Occipital lobe (tissue), 2 donors: ENCODE measurements around the gene IP6K1. TPM values are rescaled to one million over a fixed set of nuclear protein-coding genes. Genes with fewer than 3 reads are reported as not detected.
A peak's percentile ranks its signal among the peaks of the same experiment; 100 is the strongest.
"Not testable (repeated sequence)": the region's sequence is repeated elsewhere in the genome, so short reads cannot be mapped to it uniquely, and the experiment has no call there.

Experiments used
- DNase-seq: peaks from one replicate; lab custom pipeline; 2025; lab: John Stamatoyannopoulos, UW
- total RNA-seq: library from RNA; depleted of rRNA; stranded (reverse); fragments of >200 nt; gene quantifications from one replicate; pipeline ENCODE4 v1.2.3, GENCODE V29; 2014

Gene IP6K1
- total RNA-seq, 1 donor from 2014 or later = 70.3 TPM

DNA sequence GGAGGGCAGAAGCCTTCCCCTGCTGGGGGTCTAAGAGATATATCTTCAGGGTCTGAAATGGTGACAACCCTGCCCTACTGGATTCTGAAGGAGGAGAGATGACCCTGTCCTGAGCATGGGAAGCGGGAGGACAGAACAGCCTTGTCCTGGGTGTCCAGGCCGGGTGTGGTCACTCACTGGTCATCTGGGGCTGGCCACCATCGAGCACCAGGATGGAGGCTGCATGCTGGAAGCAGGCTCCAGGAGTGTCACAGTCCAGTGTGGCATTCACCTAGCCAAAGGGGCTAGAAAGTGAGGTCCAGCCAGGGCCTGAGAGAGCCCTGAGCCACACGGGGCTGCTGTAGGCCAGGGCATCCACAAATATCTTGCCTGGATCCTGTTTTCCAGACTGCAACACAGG is 8.1 kb upstream of the IP6K1 start:
- DNase-seq = no peak

DNA sequence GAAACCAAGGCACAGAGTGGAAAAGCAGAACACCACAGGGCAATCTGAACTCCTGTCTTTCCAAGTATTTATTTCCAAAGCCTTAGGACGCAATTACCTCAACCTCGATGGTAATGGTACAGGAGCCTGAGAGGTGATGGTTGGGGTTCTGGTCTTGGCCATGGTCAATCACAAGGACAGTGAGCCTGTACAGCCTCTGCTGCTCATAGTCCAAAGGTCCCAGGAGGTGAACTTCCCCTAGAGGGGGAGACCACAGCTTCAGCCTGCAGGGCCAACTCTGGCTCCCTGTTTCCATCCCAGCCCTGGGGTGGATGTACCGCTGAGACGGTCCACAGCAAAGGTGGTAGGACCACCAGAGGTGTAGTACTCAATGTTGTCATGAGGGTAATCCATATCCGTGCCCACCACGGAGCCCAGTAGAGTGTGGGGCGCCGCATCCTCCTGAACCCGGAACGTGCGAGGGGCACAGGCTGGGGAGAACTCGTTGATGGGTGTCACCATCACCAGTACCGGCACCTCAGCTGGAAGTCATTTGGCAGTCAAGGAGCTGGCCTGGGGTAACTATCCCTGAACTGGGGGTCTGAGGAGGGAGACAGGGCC is 7.2 kb upstream of the IP6K1 start:
- no peak for DNase-seq

DNA sequence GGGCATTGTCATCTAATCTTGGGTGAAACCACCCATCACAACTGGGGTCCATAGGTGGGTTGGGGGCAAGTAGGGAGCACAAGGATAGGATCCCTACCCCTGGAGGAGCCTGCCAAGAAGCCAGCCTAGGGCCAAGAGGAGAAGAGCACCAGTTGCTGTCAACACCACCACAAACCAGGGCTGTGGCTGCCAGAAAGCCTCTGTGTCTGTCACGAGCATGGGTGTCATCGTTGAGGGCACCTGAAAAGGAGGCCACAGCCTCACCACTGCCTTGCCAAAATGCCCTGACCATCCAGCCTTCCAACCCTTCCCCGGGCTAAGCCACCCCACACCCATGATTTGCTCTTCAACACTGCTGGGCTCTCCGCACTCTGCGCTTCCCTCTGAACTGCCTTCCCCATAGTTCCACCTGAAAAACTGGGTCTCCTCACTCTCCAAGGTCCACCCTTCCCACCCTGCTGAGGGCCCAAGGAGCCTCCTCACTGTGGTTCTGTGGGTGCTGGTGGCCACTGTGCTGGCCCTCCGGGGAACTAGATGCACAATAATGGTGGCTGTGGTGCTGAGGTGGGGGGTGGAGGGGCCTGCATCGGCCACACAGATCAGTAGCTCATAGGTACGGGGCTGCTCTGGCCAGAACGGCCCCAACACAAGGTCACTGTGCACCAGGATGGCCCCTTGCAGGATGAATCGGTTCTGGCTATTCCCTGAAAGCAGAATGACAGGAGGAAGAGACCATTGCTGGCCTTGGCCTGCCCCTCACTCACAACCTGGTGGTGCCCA is 6.2 kb upstream of the IP6K1 start:
- no peak for DNase-seq

DNA sequence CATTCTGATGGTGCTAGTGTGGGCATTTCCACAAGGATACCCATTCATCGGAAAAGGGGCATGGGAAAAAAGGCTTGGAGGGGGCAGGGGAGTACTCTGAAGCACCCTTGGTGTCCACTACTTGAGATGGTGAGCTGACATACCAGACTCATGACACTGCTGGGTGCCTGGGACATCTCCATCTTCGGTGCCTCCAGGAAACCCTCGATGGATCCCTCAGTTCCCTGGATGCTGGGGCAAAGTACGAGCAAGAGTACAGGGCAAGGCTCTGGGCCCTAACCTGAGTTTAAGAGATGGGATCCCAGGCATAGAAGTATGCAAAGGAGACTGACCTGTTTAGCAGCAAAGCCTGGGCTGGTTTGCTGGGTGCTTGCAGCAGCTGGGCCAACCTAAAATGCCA is 5.2 kb upstream of the IP6K1 start:
- no peak for DNase-seq

DNA sequence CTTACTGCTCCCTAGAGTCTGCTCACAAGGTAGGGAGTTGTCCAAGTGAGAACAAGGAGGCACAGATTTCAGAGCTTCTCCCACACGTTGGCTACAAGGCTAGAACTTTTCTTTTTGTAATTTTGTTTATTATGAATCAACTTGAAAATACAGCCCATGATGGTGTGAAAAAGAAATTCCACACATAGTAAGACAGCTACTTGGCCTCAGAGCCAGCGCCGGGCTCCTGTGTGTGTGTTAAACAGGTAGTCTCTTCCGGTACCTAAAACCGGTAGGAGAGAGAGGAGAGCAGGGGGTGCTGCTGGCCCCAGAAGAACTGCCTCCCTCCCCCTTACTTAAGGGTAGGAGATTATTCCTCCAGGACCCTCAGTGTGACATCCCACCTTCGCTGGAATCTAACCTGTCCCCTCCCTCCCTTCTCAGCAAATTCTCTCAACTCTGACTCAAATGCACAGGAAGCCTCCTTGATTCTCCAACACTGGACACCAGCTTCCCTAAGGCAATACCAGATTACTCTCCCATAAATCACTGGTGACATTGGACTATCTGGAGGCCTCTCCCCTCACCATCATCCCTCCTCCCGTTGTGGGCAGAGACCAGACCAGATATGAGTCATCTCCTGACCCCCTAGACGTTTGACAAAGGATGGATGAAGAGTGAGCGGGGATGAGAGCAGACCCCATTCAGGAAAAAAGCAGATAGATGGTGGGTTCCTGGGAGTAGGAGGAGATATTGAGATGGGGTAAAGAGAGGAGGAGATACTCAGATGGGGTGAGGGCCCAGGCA is 4.5 kb upstream of the IP6K1 start:
- DNase-seq = no peak

DNA sequence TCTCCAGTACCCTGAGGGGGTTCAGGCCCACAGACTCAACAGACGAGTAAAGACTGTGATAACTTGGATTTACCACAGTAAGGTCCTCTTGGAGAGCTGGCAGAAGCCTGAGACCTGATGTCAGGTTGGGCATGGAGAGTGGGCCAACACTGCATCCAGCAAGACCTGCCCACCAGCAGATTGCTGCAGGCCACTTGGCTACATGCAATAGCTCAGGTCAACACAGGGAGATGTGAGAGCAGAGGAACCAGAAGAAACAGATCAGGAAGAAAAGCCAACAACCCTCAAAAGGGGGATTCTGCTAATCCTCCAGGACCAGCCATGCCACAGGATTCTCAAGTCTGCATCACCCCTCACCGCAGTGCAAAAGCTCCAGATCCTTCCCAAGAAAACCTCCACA is 1.7 kb upstream of the IP6K1 start:
- DNase-seq = no peak

DNA sequence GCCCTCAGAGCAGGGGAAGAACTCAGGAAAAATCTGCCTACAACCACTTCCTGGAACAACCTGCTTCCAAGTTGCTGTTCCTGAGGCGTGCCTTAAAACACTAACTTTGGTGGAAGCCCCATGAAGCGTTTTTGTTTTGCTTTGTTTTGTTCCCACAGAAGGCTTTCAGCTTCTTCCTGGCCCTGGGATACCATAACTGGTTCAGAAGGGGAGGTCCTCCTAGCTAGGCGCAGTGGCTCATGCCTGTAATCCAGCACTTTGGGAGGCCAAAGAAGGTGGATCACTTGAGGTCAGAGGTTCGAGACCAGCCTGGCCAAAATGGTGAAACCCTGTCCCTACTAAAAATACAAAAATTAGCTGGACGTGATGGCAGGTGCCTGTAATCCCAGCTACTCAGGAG is 1.2 kb upstream of the IP6K1 start:
- no peak for DNase-seq

DNA sequence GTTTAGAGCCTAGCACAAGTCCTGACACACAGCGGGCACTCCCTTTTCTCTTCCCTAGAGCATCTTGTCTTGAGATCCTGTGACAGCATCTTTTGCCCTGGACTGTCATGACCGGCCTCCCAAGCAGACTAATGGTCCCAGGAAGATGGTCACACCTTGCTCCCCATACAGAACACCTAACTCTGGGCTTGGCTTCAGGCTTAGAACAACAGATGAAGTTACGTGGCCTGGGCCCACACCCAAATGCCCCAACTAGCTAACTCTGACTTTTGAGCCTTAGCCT is 781 bp upstream of the IP6K1 start:
- no peak for DNase-seq

DNA sequence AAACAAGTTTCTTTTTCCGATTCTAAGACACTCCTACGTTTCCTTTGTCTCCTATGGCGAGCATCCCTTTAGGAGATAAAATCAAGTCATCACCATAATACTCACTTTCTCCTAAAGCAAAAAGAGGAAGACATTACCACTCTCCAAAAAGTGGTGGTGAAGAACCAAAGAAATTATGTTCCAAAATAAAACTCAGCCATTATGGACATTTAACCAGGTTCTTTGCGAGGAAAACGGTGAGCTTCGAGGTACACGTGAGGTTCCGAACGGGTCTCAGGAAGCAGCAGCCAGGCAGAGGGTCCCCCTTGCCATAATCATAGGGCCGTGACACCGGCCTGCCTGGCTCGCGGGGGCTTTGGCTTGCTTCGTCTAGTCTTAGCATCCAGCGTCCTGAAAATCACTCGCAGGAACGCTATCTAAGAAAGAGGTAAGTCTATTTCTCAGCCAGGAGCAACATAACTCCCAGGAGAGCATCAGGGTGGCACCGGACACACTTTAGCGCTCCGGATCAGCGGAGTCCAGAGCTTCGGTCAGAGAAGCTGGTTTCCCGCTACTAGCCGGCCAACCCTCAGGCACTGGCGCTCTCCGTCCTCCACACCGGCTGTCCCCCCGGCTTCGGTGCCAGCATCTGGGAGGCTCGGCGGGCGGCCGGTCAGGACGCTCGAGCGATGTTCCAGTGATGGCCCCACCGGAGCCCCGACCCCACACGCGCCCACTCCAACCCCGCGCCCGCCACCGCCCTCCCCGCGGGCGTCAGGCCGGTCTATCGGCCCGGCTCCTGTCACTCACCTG is 581 bp downstream of the IP6K1 start:
- peak; percentile 70 for DNase-seq

DNA sequence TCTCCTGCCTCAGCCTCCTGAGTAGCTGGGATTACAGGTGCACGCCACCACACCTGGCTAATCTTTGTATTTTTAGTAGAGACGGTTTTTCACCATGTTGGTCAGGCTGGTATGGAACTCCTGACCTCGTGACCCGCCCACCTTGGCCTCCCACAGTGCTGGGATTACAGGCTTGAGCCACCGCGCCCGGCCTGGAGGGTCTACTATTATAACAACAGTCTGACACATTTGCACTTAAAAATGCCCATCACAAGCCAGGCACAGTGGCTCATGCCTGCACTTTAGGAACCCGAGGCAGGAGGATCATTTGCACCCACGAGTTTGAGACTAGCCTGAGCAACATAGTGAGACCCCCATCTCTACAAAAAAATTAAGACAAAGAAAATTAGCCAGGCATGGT is 4.1 kb downstream of the IP6K1 start:
- DNase-seq = not testable (repeated sequence)

DNA sequence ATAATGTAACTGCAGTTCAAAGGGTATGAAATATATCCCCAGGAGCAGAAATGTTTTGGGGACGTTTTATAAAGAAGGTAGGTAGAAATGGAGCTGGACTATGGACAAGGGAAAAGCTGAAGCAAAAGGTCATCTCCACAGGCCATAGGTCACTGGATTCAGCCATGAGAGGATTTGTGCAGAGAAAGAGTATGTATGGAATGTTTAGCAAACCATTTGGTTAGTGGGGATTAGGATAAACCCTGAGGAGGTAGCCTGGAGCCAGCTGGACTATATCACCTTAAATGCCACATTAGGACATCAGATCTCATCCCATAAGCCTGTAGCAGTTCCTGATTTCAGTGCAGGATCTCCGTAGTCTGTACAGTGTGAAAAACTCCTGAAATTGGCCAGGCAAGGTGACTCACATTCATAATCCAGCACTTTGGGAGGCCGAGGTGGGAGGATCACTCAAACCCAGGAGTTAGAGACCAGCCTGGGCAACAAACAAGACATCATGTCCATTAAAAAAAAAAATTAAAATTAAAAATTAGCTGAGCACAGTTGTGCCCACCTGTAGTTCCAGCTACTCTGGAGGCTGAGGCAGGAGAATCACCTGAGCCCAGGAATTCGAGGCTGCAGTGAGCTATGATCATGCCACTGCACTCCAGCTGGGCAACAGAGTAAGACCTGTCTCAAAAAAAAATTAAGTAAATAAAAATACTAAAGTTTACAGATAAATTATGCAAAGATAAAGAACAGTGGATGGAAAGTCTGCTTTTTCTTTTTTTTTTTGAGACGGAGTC is 4.7 kb downstream of the IP6K1 start:
- DNase-seq = no peak

DNA sequence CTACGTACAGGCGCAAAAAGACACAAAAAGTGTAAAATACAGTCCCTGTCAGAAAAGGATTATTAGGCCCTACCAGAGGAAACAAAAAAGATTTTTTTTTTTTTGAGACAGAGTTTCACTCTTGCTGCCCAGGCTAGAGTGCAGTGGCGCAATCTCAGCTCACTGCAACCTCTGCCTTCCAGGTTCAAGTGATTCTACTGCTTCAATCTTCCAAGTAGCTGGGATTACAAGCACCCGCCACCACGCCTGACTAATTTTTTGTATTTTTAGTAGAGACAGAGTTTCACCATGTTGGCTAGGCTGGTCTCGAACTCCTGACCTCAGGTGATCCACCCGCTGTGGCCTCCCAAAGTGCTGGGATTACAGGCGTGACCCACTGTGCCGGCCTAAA is 5.4 kb downstream of the IP6K1 start:
- not testable (repeated sequence) for DNase-seq

DNA sequence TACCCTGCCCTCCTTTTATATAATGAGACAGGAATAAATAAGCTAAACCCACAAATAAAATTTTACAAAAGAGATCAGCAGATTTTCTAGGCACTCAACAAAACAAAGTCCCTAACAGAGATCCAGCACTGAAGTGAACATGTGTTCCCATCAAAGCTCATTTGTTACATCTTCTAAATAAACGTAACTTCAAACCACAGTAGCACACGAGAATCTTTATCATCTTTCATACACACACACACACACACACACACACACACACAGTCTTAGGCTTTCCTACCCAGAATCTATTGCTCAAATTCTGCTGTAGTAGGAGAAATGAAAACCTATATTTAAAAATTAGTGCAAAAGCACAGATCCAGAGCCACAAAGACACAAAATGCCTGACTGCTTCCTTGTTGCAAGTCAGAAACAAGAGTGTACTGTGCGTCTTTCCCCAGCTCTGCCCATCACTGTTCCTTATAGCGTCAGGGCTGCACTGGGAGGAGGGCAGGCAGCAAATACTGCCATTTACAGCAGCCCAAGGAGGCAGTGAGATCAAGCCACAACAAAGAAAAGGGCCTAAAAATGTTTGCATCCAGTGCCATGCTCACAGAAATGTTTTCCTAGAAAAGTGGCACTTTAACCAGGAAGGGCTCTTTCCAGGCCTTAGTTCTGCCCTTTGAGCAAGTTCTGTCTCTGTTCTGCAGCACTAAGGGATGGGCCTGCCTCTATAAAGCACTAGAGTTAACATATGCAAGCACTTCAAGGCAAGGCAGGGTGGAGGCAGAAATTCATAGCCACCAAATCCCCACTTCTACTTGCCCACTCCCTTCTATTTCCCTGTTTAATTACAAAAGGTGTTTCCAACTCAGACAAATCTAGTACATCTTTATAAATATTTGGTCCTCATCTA is 6.0 kb downstream of the IP6K1 start:
- no peak for DNase-seq

DNA sequence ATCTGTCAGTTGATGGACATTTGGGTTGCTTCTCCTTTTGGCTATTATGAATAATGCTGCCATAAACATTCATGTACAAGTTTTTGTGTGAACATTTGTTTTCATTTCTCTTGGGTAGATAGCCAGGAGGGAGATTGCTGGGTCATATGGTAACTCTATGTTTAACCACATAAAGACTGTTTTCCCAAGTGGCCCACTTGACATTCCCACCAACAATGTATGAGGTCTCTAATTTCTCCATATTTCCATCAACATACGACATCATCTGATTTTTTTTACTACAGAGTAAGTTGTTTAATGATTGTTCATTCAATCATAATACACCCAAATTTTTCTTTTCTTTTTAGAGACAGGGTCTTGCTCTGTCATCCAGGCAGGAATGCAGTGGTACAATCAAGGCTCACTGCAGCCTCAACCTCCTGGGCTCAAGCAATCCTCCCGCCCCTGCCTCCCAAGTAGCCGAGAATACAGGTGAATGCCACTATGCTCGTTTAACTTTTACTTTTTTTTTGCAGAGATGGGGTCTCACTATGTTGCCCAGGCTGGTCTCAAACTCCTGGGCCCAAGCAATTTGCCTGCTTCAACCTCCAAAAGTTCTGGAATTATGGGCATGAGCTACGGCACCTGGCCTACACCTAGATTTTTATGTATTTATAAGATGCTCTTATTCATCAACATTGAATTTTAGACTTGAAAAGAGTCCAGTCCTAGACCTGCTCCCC is 6.8 kb downstream of the IP6K1 start:
- DNase-seq = no peak

DNA sequence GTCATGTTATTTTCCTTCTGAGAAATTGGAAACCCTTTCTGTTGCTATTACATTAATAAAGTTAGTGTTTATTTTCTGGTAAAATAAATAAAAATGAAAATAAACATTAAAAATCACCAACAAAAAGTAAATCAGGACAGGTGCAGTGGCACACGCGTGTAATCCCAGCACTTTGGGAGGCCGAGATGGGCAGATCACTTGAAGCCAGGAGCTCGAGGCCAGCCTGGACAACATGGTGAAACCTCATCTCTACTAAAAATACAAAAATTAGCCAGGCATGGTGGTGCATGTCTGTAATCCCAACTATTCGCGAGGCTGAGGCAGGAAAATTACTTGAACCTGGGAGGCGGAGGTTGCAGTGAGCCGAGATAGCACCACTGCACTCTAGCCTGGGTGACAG is 10.2 kb downstream of the IP6K1 start:
- DNase-seq = not testable (repeated sequence)

DNA sequence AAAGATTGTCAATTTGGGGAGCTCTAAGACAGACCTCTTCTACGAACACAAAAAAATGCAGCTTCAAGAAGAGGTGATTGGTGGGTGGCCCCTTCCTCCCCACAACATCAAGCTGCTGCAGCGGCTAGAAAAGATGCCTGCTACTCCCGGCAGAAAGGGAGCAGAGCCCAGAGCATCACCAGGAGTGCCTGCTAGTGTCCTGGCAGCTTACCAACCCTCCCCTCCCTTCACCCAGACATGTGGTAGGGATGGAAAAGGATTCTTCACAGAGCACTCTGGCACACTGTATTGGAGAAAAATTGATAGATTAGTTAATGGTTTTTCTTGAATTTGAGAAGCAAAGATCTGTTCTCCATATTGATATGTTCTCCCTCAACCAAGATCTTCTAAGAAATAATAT is 10.8 kb downstream of the IP6K1 start:
- peak; percentile 50 for DNase-seq

DNA sequence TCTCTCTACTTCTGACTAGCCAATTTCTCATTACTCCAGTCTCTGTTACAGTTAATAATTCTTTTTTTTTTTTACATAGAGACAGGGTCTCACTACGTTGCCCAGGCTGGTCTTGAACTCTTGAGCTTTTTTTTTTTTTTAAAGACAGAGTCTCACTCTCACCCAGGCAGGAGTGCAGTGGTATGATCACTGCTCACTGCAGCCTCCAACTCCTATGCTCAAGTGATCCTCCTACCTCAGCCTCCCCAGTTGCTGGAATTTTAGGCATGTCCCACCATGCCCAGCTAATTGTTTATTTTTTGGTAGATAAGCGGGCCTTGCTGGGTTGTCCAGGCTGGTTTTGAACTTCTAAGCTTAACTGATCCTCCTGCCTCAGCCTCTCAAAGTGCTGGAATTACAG is 13.6 kb downstream of the IP6K1 start:
- DNase-seq = no peak

DNA sequence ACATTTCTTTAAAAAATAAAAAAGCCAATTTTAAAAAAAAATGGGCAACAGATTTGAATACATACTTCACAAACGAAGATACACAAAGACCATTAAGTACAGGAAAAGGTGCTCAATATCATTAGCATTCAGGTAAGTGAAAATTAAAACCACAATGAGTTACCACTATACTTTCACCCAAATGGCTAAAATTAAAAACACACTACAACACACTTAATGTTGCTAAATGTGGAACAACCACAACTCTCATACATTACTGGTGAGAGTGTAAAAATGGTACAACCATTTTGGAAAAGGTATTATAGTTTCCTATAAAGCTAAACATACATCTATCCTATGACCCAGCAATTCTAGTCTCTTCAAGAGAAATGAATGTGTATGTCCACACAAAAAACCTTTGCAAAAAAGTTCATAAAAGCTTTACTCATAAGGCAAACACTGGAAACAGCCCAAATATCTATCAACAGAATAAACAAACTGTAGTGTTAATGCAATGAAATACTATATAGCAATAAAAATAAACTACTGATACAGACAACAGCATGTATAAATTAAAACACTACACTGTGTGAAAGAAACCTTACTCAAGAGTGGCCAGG is 14.9 kb downstream of the IP6K1 start:
- no peak for DNase-seq

DNA sequence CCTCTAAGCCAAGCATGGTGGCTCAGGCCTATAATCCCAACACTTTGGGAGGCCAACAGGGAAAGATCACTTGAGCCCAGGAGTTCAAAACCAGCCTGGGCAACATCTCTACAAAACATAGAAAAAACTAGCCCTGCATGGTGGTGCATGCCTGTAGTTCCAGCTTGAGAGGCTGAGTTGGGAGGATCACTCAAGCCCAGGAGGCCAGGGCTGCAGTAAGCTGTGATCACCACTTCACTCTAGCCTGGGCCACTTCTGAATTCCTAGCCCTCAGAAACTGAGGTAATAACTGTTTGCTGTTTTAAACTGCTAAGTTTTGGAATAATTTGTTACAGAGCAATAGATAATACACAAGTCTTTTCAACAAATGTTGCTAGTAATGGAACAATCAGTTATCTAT is 16.4 kb downstream of the IP6K1 start:
- DNase-seq = no peak
